K562 (cell line): Measurements from ENCODE around the gene VGF. TPM values are rescaled to one million over a fixed set of nuclear protein-coding genes. Genes with fewer than 3 reads are reported as not detected.
A peak's percentile ranks its signal among the peaks of the same experiment; 100 is the strongest.

ENCODE experiments used
- ATAC-seq: fragments of 200-7000 bp; cut with Tn5 transposase; 3 replicates; pipeline ENCODE4 v1.9.1; 2020; ENCODE audit warnings: moderate library complexity
- BruUV-seq: library from RNA; stranded (reverse); fragments of 400-500 nt; replicated peaks from 2 replicates; lab custom pipeline; 2021; lab: Mats Ljungman, UMichigan
- CTCF ChIA-PET: fragments of 300-600 bp; formaldehyde crosslinking; extraction: SDS; loops from one replicate; lab custom pipeline; 2021; ENCODE audit warnings: low intra/inter-chr PET ratio; lab: Yijun Ruan, JAX
- POLR2A ChIA-PET: fragments of 300-600, 350-650 bp; sonication (Branson Sonifier 250); formaldehyde crosslinking; extraction: SDS; loops from one replicate; lab custom pipeline; 2021; ENCODE audit warnings: antibody characterized with exemption, inconsistent platforms; lab: Yijun Ruan, JAX
- DNase-seq, 4 experiments: peaks; one replicate each; pipeline versions ENCODE4 v3.0.0 to v3.0.0-alpha.2; 2011 to 2018; ENCODE audit warnings: low spot score in 3 of 4, mixed read lengths in 3 of 4; ENCODE audit errors: extremely low read depth in 1 of 4
- FAIRE-seq: peaks from 2 replicates; lab custom pipeline; 2011; peaks lifted over from hg19 to GRCh38; lab: Jason Lieb, UNC
- H2AFZ ChIP-seq: 2 replicates; pipeline ENCODE4 v1.6.0; 2011; ENCODE audit warnings: low read depth, low read length, control low read depth, inconsistent platforms
- H3K27ac ChIP-seq: fragments of 200-600 bp; 3 replicates; pipeline ENCODE4 v1.8.0; 2011; ENCODE audit warnings: low read depth, mild to moderate bottlenecking, control low read depth, inconsistent platforms, low read length, moderate library complexity, mixed read lengths; ENCODE audit errors: extremely low read depth
- H3K27me3 ChIP-seq, 2 experiments: fragments of 300-600 bp in 1 of 2; 2 replicates in 1 of 2; 3 replicates in 1 of 2; pipeline versions ENCODE4 v1.6.0 to v1.8.0; 2011; ENCODE audit warnings: inconsistent platforms in 2 of 2, low read length in 2 of 2, mild to moderate bottlenecking in 1 of 2, mixed read lengths in 1 of 2, moderate library complexity in 1 of 2; ENCODE audit not compliant: control insufficient read depth in 2 of 2, insufficient read depth in 2 of 2
- H3K36me3 ChIP-seq: fragments of 300-600 bp; 3 replicates; pipeline ENCODE4 v1.8.0; 2011; ENCODE audit warnings: mild to moderate bottlenecking, low read length, inconsistent platforms; ENCODE audit not compliant: control insufficient read depth, insufficient read depth
- H3K4me1 ChIP-seq, 2 experiments: fragments of 200-600 bp in 1 of 2; replicated peaks in 1 of 2; 2 replicates in 1 of 2; 3 replicates in 1 of 2; pipeline versions ENCODE4 v1.5.1 to v1.8.0; 2011; ENCODE audit warnings: inconsistent platforms in 2 of 2, low read length in 2 of 2, mild to moderate bottlenecking in 1 of 2, mixed read lengths in 1 of 2, moderate library complexity in 1 of 2; ENCODE audit not compliant: control insufficient read depth in 2 of 2, insufficient read depth in 2 of 2
- H3K4me2 ChIP-seq: 2 replicates; pipeline ENCODE4 v1.6.1; 2011; ENCODE audit warnings: low read length, control low read depth, inconsistent platforms, mixed read lengths; ENCODE audit not compliant: insufficient read depth
- H3K4me3 ChIP-seq: fragments of 200-600 bp; sonication (generic), shearing (Covaris generic); 2 replicates; pipeline ENCODE4 v1.5.1; 2016; ENCODE audit warnings: control low read depth, inconsistent platforms
- H3K79me2 ChIP-seq: fragments of 200-600 bp; 3 replicates; pipeline ENCODE4 v1.8.0; 2011; ENCODE audit warnings: low read length, inconsistent platforms; ENCODE audit not compliant: control insufficient read depth, insufficient read depth
- H3K9ac ChIP-seq, 2 experiments: 2 replicates each; pipeline versions ENCODE4 v1.6.0 to v1.6.1; 2011; ENCODE audit warnings: low read depth in 2 of 2, low read length in 2 of 2, control low read depth in 1 of 2, inconsistent platforms in 1 of 2, mild to moderate bottlenecking in 1 of 2, mixed read lengths in 1 of 2; ENCODE audit not compliant: insufficient read depth in 1 of 2
- H3K9me1 ChIP-seq: one replicate; pipeline ENCODE4 v1.6.0; 2011; ENCODE audit warnings: inconsistent platforms, mild to moderate bottlenecking, low read length, moderate library complexity; ENCODE audit not compliant: control insufficient read depth, insufficient read depth
- H3K9me3 ChIP-seq: replicated peaks from 2 replicates; pipeline ENCODE4 v1.5.1; 2011; ENCODE audit warnings: low read depth, low read length, inconsistent platforms; ENCODE audit not compliant: control insufficient read depth, insufficient read depth
- H4K20me1 ChIP-seq: replicated peaks from 2 replicates; pipeline ENCODE4 v1.6.1; 2011; ENCODE audit warnings: low read length, inconsistent platforms, mixed read lengths; ENCODE audit not compliant: control insufficient read depth, insufficient read depth
- BACH1 ChIP-seq: fragments of 200-800 bp; sonication (Bioruptor generic); IDR thresholded peaks from 2 replicates; pipeline ENCODE4 v1.6.1; 2016; ENCODE audit warnings: missing genetic modification characterization, missing compliant biosample characterization
- CBX1 ChIP-seq: sonication (generic); IDR thresholded peaks from 2 replicates; pipeline ENCODE4 v1.6.1; 2016; ENCODE audit warnings: antibody characterized with exemption, low read depth, mild to moderate bottlenecking
- ELF2 ChIP-seq: fragments of 250-450 bp; sonication (Bioruptor Pico); IDR thresholded peaks from 2 replicates; pipeline ENCODE4 v1.5.0; 2021; ENCODE audit warnings: mild to moderate bottlenecking
- GATAD2B ChIP-seq: fragments of 450-650 bp; IDR thresholded peaks from 2 replicates; pipeline ENCODE4 v1.6.1; 2017; ENCODE audit warnings: mild to moderate bottlenecking, borderline replicate concordance
- HDAC1 ChIP-seq, 2 experiments: fragments of 450-650 bp; IDR thresholded peaks; 2 replicates each; pipeline ENCODE4 v1.6.1; 2016 to 2017; ENCODE audit warnings: inconsistent platforms in 1 of 2, mild to moderate bottlenecking in 1 of 2, moderate library complexity in 1 of 2
- KHSRP ChIP-seq: fragments of 450-650 bp; IDR thresholded peaks from 2 replicates; pipeline ENCODE4 v1.6.1; 2017
- RCOR1 ChIP-seq, 2 experiments: IDR thresholded peaks; 2 replicates each; pipeline ENCODE4 v1.6.1; 2012; ENCODE audit warnings: low read depth in 2 of 2, low read length in 2 of 2, borderline replicate concordance in 1 of 2, improper control_type of control experiment in 1 of 2
- SRSF7 ChIP-seq: fragments of 200-400 bp; formaldehyde crosslinking; optimal IDR thresholded peaks from 2 replicates; pipeline ENCODE3; 2017; ENCODE audit warnings: mild to moderate bottlenecking, low read depth, low read length
- ZNF282 ChIP-seq: sonication (generic); formaldehyde crosslinking; IDR thresholded peaks from 2 replicates; pipeline ENCODE4 v1.8.1; 2023; ENCODE audit warnings: missing genetic modification reagents
- ZNF668 ChIP-seq: fragments of 250-450 bp; sonication (Bioruptor Pico); IDR thresholded peaks from 2 replicates; pipeline ENCODE4 v1.8.0; 2022; ENCODE audit warnings: mild to moderate bottlenecking, inconsistent platforms
- WGBS: fragments of 100-300 bp; shearing (Covaris generic); methylation state at CpG from one replicate; pipeline ENCODE4 v1.1.6; 2016; ENCODE audit warnings: low coverage, mixed read lengths; ENCODE audit not compliant: insufficient coverage; ENCODE audit errors: missing lambda C conversion rate; 5-methylcytosine and 5-hydroxymethylcytosine counted together
- in situ Hi-C: fragments of 300-500 bp; cut with MboI; formaldehyde crosslinking; loops from 4 replicates; pipeline ENCODE4 v1.15.0; 2018; ENCODE audit warnings: inconsistent platforms, mixed read lengths
- intact Hi-C: fragments of 100-400 bp; cut with micrococcal nuclease; formaldehyde crosslinking; loops from 2 replicates; pipeline ENCODE4 v1.14.2; 2022
- polyA plus RNA-seq, 8 experiments: library from polyadenylated mRNA; depleted of rRNA in 4 of 8; stranded (reverse) in 5 of 8; unstranded in 3 of 8; fragments of >200 nt; fragmentation: Nextera tagmentation in 2 of 8; fragmentation: Illumina TruSeq in 1 of 8; extraction: Ambion mirVana in 2 of 8; extraction: Trizol in 1 of 8; gene quantifications; 2 replicates each; pipeline versions ENCODE4 v1.2.1 to v1.2.3, GENCODE V29; 2011 to 2014; ENCODE audit warnings: inconsistent platforms in 1 of 8, missing spikeins in 1 of 8
- total RNA-seq, 7 experiments: library from RNA; depleted of rRNA in 6 of 7; stranded (reverse); fragments of >200 nt in 6 of 7; fragmentation: Illumina TruSeq in 2 of 7; extraction: Trizol in 2 of 7; gene quantifications; 2 replicates each; pipeline versions ENCODE4 v1.2.1 to v1.2.3, GENCODE V29; 2011 to 2021; ENCODE audit warnings: low replicate concordance in 1 of 7

VGF gene
- total and polyA plus RNA-seq, 9 of the 15 experiments (the other 6 are each of a cell fraction or from before 2014, with no cell fraction given), result 0.03 to 5.7 (median 0.34) TPM

DNA sequence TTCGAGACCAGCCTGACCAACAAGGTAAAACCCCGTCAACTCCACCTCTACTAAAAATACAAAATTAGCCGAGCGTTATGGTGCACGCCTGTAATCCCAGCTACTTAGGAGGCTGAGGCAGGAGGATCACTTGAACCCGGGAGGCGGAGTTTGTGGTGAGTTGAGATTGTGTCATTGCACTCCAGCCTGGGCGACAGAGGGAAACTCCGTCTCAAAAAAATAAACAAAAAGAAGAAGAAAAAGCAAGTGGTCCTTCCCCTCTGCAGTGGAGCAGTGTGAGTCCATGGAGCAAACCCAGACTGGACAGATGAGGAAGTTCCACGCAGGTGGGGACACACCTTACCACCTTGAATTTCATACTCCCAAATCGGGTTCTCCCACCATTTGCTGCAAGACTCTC lies 51.5 kb downstream of the VGF start:
- Histone ChIP-seq H3K27me3 (no peaks in the 10 kb centered on the region), H3K4me2 (no peak overlapping the region), H4K20me1 (no peaks in the 10 kb centered on the region), H3K36me3 (no peaks in the 10 kb centered on the region), H3K4me3 (no peak overlapping the region)
- ATAC-seq, result no peak
- intact Hi-C loops, result no loop called here
- CTCF ChIA-PET, result no interaction called here
- TF ChIP-seq CBX1 (no peak), HDAC1 (IDR thresholded peaks at IDR 0.05) (no peak), RCOR1 (IDR thresholded peaks at IDR 0.05; ENCODE audit: borderline replicate concordance in 1 of 2, low read depth in 2 of 2, low read length in 2 of 2) (no peak), SRSF7 (no peak), BACH1 (tag) (no peak), ZNF668 (CRISPR knock-in tag) (no peak), ELF2 (no peak), ZNF282 (CRISPR knock-in tag) (no peak), KHSRP (no peak), GATAD2B (no peak)
- TF ChIP-seq, all 486 proteins: peak for 0
- DNase-seq, result no peak
- Histone ChIP-seq H3K27ac (no peak overlapping the region), H3K4me1 (peaks cover 0 to 17% of the 10 kb centered on the region in 2 experiments; a peak in 3 of 5 replicates), H2AFZ (no peak overlapping the region), H3K9ac (peak overlapping the region in 1 of 2 experiments; percentile 28; a peak in 1 of 4 replicates), H3K79me2 (no peaks in the 10 kb centered on the region), H3K9me3 (no peaks in the 10 kb centered on the region), H3K9me1 (no peaks in the 10 kb centered on the region)
- no TSS peak for BruUV-seq
- 52% methylated on average over 11 of the region's 11 CpGs for WGBS
- FAIRE-seq, result no peak
- in situ Hi-C loops, result no loop called here
- POLR2A ChIA-PET, result interaction anchor here (0.6 to 1.2 kb wide), 4 partner anchors 9 to 15 kb away, joined by 3 to 5 read pairs (median 3); no protein-coding TSS in a partner anchor
